Measurements from ENCODE around the gene SLC66A3.

DNA sequence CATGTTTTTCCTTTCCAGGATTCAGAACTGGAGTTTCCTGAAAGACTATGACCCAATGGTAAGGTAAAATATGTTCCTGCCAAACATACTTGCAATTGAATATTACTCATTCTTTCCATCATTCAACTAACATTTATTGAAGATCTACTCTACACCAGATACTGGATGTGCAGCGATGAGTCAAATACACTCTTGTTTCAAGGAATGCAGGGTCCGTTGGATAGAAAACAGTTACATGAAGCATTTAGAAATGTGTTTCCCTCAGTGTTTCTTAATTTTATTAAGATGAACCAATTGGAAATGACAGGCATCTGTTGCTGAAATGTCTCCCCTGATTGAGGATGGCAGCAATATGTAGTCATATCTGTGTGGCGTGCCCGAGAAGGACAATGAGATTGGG, 14.8 kb upstream of the SLC66A3 start:
- TF ChIP-seq, protein P1, sequence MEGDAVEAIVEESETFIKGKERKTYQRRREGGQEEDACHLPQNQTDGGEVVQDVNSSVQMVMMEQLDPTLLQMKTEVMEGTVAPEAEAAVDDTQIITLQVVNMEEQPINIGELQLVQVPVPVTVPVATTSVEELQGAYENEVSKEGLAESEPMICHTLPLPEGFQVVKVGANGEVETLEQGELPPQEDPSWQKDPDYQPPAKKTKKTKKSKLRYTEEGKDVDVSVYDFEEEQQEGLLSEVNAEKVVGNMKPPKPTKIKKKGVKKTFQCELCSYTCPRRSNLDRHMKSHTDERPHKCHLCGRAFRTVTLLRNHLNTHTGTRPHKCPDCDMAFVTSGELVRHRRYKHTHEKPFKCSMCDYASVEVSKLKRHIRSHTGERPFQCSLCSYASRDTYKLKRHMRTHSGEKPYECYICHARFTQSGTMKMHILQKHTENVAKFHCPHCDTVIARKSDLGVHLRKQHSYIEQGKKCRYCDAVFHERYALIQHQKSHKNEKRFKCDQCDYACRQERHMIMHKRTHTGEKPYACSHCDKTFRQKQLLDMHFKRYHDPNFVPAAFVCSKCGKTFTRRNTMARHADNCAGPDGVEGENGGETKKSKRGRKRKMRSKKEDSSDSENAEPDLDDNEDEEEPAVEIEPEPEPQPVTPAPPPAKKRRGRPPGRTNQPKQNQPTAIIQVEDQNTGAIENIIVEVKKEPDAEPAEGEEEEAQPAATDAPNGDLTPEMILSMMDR (IDR thresholded peaks at IDR 0.05; ENCODE audit: low read length), result no peak
- TF ChIP-seq EZH2 (IDR thresholded peaks at IDR 0.05; ENCODE audit: borderline replicate concordance, low read length), result no peak

All from OCI-LY1 (cell line).